Spleen (tissue), 7 donors: ENCODE data around the gene KRT85.

Experiments
- CTCF ChIP-seq, 11 experiments: fragments of 200-600 bp in 7 of 11; fragments of 450-650 bp in 4 of 11; sonication (generic) in 4 of 11; IDR thresholded peaks in 8 of 11; conservative IDR thresholded peaks in 3 of 11; 1 replicate in 7 of 11; 2 replicates in 4 of 11; pipeline versions ENCODE4 v1.4.0 to v1.8.0; 2016 to 2021; ENCODE audit warnings: antibody characterized with exemption in 11 of 11, inconsistent platforms in 4 of 11, mild to moderate bottlenecking in 1 of 11
- POLR2A ChIP-seq, 3 donors: fragments of 450-650 bp; IDR thresholded peaks; one replicate each; pipeline ENCODE4 v1.5.1; 2017; ENCODE audit warnings: antibody characterized with exemption in 3 of 3, mild to moderate bottlenecking in 1 of 3
- donor health status: DM: no; HTN: no; CAD: no; lungs with moderate emphysema.
- donor health status: DM: no; HTN: no; CAD: no.
- donor health status: DM: no; HTN: no; CAD: no.

GRCh38 chr12:52313461-52313860, 53.8 kb downstream of the KRT85 start:
- no peak for TF ChIP-seq CTCF (IDR thresholded peaks at IDR 0.05 in 8 of 11, conservative IDR thresholded peaks at IDR 0.05 in 3 of 11)
- TF ChIP-seq POLR2A (IDR thresholded peaks at IDR 0.05), result no peak
